Ascending aorta (tissue), 2 donors: ENCODE data around the gene PRKCQ. TPM values are rescaled to one million over a fixed set of nuclear protein-coding genes. Genes with fewer than 3 reads are reported as not detected.

Source experiments
- DNase-seq, 2 donors: peaks; one replicate each; pipeline ENCODE4 v3.0.0-alpha.2; 2019; ENCODE audit warnings: low spot score in 2 of 2
- H3K27ac ChIP-seq, 2 donors: fragments of 200-600 bp; sonication (generic); one replicate each; pipeline ENCODE4 v1.5.1; 2016 to 2017; ENCODE audit warnings: mild to moderate bottlenecking in 1 of 2
- H3K27me3 ChIP-seq: fragments of 200-600 bp; sonication (generic); one replicate; pipeline ENCODE4 v1.5.1; 2017
- H3K36me3 ChIP-seq, 2 donors: fragments of 200-600 bp; sonication (generic); one replicate each; pipeline ENCODE4 v1.5.1; 2016
- H3K4me1 ChIP-seq, 2 donors: fragments of 200-600 bp; sonication (generic); one replicate each; pipeline ENCODE4 v1.5.1; 2016 to 2017; ENCODE audit warnings: mild to moderate bottlenecking in 1 of 2
- H3K4me3 ChIP-seq, 2 donors: fragments of 200-600 bp; sonication (generic); one replicate each; pipeline ENCODE4 v1.5.1; 2016 to 2017; ENCODE audit warnings: mild to moderate bottlenecking in 1 of 2
- H3K9me3 ChIP-seq, 2 donors: fragments of 200-600 bp; sonication (generic); one replicate each; pipeline ENCODE4 v1.5.1; 2016
- CTCF ChIP-seq, 3 experiments: fragments of 200-600 bp in 2 of 3; fragments of 450-650 bp in 1 of 3; sonication (generic) in 2 of 3; IDR thresholded peaks; one replicate each; pipeline ENCODE4 v1.5.1; 2016 to 2019; ENCODE audit warnings: antibody characterized with exemption in 3 of 3, mild to moderate bottlenecking in 1 of 3, moderate library complexity in 1 of 3
- intact Hi-C: fragments of 100-400 bp; cut with DNase I; formaldehyde crosslinking; loops from one replicate; pipeline ENCODE4 v1.15.1; 2023
- total RNA-seq: library from RNA; depleted of rRNA; stranded (reverse); fragments of >200 nt; gene quantifications from one replicate; pipeline ENCODE4 v1.1.0, GENCODE V29; 2016

Gene PRKCQ
- total RNA-seq, 1 donor from 2014 or later: not detected

- no peaks in the 10 kb centered on the region for H3K9me3 ChIP-seq
- no peak overlapping the region for H3K27ac ChIP-seq
- H3K27me3 ChIP-seq: no peaks in the 10 kb centered on the region
- no peaks in the 10 kb centered on the region for H3K4me1 ChIP-seq
- TF ChIP-seq CTCF (IDR thresholded peaks at IDR 0.05): no peak
- no peak overlapping the region for H3K4me3 ChIP-seq
- no peak for DNase-seq
- intact Hi-C loops: no loop called here
- no peaks in the 10 kb centered on the region for H3K36me3 ChIP-seq
Observed at GRCh38 chr10:6426317-6426716, 153.8 kb downstream of the PRKCQ start.

GRCh38 chr10:6423413-6424170 is 156.5 kb downstream of the PRKCQ start:
- H3K9me3 ChIP-seq: no peaks in the 10 kb centered on the region
- intact Hi-C loops: no loop called here
- DNase-seq: no peak
- H3K4me3 ChIP-seq: no peak overlapping the region
- no peak for TF ChIP-seq CTCF (IDR thresholded peaks at IDR 0.05)
- H3K36me3 ChIP-seq: no peaks in the 10 kb centered on the region
- no peaks in the 10 kb centered on the region for H3K4me1 ChIP-seq
- H3K27me3 ChIP-seq: no peaks in the 10 kb centered on the region
- H3K27ac ChIP-seq: no peak overlapping the region

- Histone ChIP-seq H3K36me3 (no peaks in the 10 kb centered on the region), H3K27ac (no peak overlapping the region), H3K4me3 (no peak overlapping the region), H3K4me1 (no peaks in the 10 kb centered on the region), H3K27me3 (no peaks in the 10 kb centered on the region), H3K9me3 (no peaks in the 10 kb centered on the region)
- TF ChIP-seq CTCF (IDR thresholded peaks at IDR 0.05): no peak
- intact Hi-C loops: no loop called here
- DNase-seq: no peak
Observed at GRCh38 chr10:6423004-6423403, 157.1 kb downstream of the PRKCQ start.

GRCh38 chr10:6418613-6419216 is 161.4 kb downstream of the PRKCQ start:
- H3K4me3 ChIP-seq: no peak overlapping the region
- H3K27me3 ChIP-seq: no peaks in the 10 kb centered on the region
- DNase-seq: no peak
- TF ChIP-seq CTCF (IDR thresholded peaks at IDR 0.05): no peak
- H3K36me3 ChIP-seq: no peaks in the 10 kb centered on the region
- no peaks in the 10 kb centered on the region for H3K9me3 ChIP-seq
- no peak overlapping the region for H3K27ac ChIP-seq
- no peaks in the 10 kb centered on the region for H3K4me1 ChIP-seq
- intact Hi-C loops: no loop called here

GRCh38 chr10:6418167-6418566 is 161.9 kb downstream of the PRKCQ start:
- Histone ChIP-seq H3K27ac (no peak overlapping the region), H3K9me3 (no peaks in the 10 kb centered on the region), H3K27me3 (no peaks in the 10 kb centered on the region), H3K36me3 (no peaks in the 10 kb centered on the region), H3K4me1 (no peaks in the 10 kb centered on the region), H3K4me3 (no peak overlapping the region)
- TF ChIP-seq CTCF (IDR thresholded peaks at IDR 0.05): no peak
- intact Hi-C loops: no loop called here
- DNase-seq: no peak
